ENCODE results near the gene CMTM3.

CMTM3 gene

GRCh38 chr16:66616169-66616568, 11.7 kb downstream of the CMTM3 start:
- H3K4me3 ChIP-seq (replicated peaks; ENCODE audit: insufficient read depth, low read length) = no peak overlapping the region
- TF ChIP-seq CTCF (IDR thresholded peaks at IDR 0.05; ENCODE audit: insufficient read depth, low read length) (no peak), SPI1 (IDR thresholded peaks at IDR 0.05; ENCODE audit: borderline replicate concordance, low read depth) (no peak), POLR2AphosphoS5 (IDR thresholded peaks at IDR 0.05; ENCODE audit: low read depth) (no peak), REST (IDR thresholded peaks at IDR 0.05; ENCODE audit: insufficient replicate concordance, low read depth) (no peak), GABPA (IDR thresholded peaks at IDR 0.05; ENCODE audit: low read depth) (no peak)
- H3K27me3 ChIP-seq (ENCODE audit: insufficient read depth, poor library complexity, severe bottlenecking) = no peaks in the 10 kb centered on the region
- no peak overlapping the region for H3K27ac ChIP-seq (replicated peaks)
- DNase-seq (ENCODE audit: low read depth in 1 of 2, low spot score in 1 of 2) = no peak

GRCh38 chr16:66616592-66616991, 12.1 kb downstream of the CMTM3 start:
- Histone ChIP-seq H3K27ac (replicated peaks) (no peak overlapping the region), H3K27me3 (ENCODE audit: insufficient read depth, poor library complexity, severe bottlenecking) (no peaks in the 10 kb centered on the region), H3K4me3 (replicated peaks; ENCODE audit: insufficient read depth, low read length) (no peak overlapping the region)
- DNase-seq (ENCODE audit: low read depth in 1 of 2, low spot score in 1 of 2) = no peak
- no peak for TF ChIP-seq CTCF (IDR thresholded peaks at IDR 0.05; ENCODE audit: insufficient read depth, low read length)
- TF ChIP-seq REST (IDR thresholded peaks at IDR 0.05; ENCODE audit: insufficient replicate concordance, low read depth) = no peak
- TF ChIP-seq SPI1 (IDR thresholded peaks at IDR 0.05; ENCODE audit: borderline replicate concordance, low read depth) = no peak
- no peak for TF ChIP-seq POLR2AphosphoS5 (IDR thresholded peaks at IDR 0.05; ENCODE audit: low read depth)
- TF ChIP-seq GABPA (IDR thresholded peaks at IDR 0.05; ENCODE audit: low read depth) = no peak

GRCh38 chr16:66617010-66617434, 12.5 kb downstream of the CMTM3 start:
- no peak for TF ChIP-seq REST (IDR thresholded peaks at IDR 0.05; ENCODE audit: insufficient replicate concordance, low read depth)
- no peak for TF ChIP-seq GABPA (IDR thresholded peaks at IDR 0.05; ENCODE audit: low read depth)
- TF ChIP-seq CTCF (IDR thresholded peaks at IDR 0.05; ENCODE audit: insufficient read depth, low read length) = no peak
- TF ChIP-seq SPI1 (IDR thresholded peaks at IDR 0.05; ENCODE audit: borderline replicate concordance, low read depth) = no peak
- TF ChIP-seq POLR2AphosphoS5 (IDR thresholded peaks at IDR 0.05; ENCODE audit: low read depth) = no peak
- Histone ChIP-seq H3K4me3 (replicated peaks; ENCODE audit: insufficient read depth, low read length) (no peak overlapping the region), H3K27me3 (ENCODE audit: insufficient read depth, poor library complexity, severe bottlenecking) (no peaks in the 10 kb centered on the region), H3K27ac (replicated peaks) (no peak overlapping the region)
- DNase-seq (ENCODE audit: low read depth in 1 of 2, low spot score in 1 of 2) = no peak

Data from HL-60 (cell line).